ENCODE measurements around the gene IFT43.

IFT43 gene

GRCh38 chr14:76083796-76084765 is 98.5 kb downstream of the IFT43 start:
- DNase-seq = peak; percentile 19

GRCh38 chr14:76085358-76085757 is 99.8 kb downstream of the IFT43 start:
- no peak for DNase-seq

GRCh38 chr14:76086636-76087035 is 101.1 kb downstream of the IFT43 start:
- DNase-seq = peak; percentile 89

- no peak for DNase-seq
Measured at GRCh38 chr14:76088326-76088725, 102.8 kb downstream of the IFT43 start.

GRCh38 chr14:76088771-76089571 is 103.4 kb downstream of the IFT43 start:
- peak; percentile 70 for DNase-seq

- DNase-seq = no peak
Measured at GRCh38 chr14:76089575-76089974, 104.0 kb downstream of the IFT43 start.

GRCh38 chr14:76090616-76091391 is 105.2 kb downstream of the IFT43 start:
- peak; percentile 34 for DNase-seq

GRCh38 chr14:76093077-76093476 is 107.5 kb downstream of the IFT43 start:
- no peak for DNase-seq

GRCh38 chr14:76096257-76096656 is 110.7 kb downstream of the IFT43 start:
- no peak for DNase-seq

- DNase-seq = no peak
Measured at GRCh38 chr14:76097547-76097946, 112.0 kb downstream of the IFT43 start.

GRCh38 chr14:76098047-76098446 is 112.5 kb downstream of the IFT43 start:
- no peak for DNase-seq

GRCh38 chr14:76098916-76099675 is 113.5 kb downstream of the IFT43 start:
- no peak for DNase-seq

GRCh38 chr14:76100236-76100635 is 114.7 kb downstream of the IFT43 start:
- no peak for DNase-seq

GRCh38 chr14:76101391-76102379 is 116.1 kb downstream of the IFT43 start:
- DNase-seq = no peak

GRCh38 chr14:76104802-76105355 is 119.3 kb downstream of the IFT43 start:
- DNase-seq = peak; percentile 52

- no peak for DNase-seq
Measured at GRCh38 chr14:76106188-76106587, 120.6 kb downstream of the IFT43 start.

GRCh38 chr14:76109087-76109880 is 123.7 kb downstream of the IFT43 start:
- DNase-seq = no peak

- no peak for DNase-seq
Measured at GRCh38 chr14:76112889-76113624, 127.5 kb downstream of the IFT43 start.

- no peak for DNase-seq
Measured at GRCh38 chr14:76113691-76114090, 128.1 kb downstream of the IFT43 start.

Measured in NCI-H82 (cell line).